K562 (cell line): ENCODE results near the gene SLC2A4RG. TPM values are rescaled to one million over a fixed set of nuclear protein-coding genes. Genes with fewer than 3 reads are reported as not detected.

ENCODE experiments used
- AFF1 ChIP-seq, 2 experiments: fragments of 450-650 bp; IDR thresholded peaks; 2 replicates each; pipeline ENCODE4 v1.6.1; 2018; ENCODE audit warnings: mild to moderate bottlenecking in 2 of 2, low read depth in 1 of 2; ENCODE audit not compliant: partially characterized antibody in 2 of 2
- CUX1 ChIP-seq: fragments of 200-800 bp; sonication (Bioruptor generic); IDR thresholded peaks from 2 replicates; pipeline ENCODE4 v1.6.1; 2016; ENCODE audit warnings: missing genetic modification characterization, missing compliant biosample characterization
- MEF2A ChIP-seq: IDR thresholded peaks from 2 replicates; pipeline ENCODE4 v1.6.1; 2011; ENCODE audit warnings: low read depth, mild to moderate bottlenecking, low read length, moderate library complexity; ENCODE audit not compliant: control insufficient read depth
- MLLT1 ChIP-seq, 2 experiments: fragments of 450-650 bp; IDR thresholded peaks; 2 replicates each; pipeline ENCODE4 v1.6.1; 2016
- NCOR1 ChIP-seq: fragments of 450-650 bp; IDR thresholded peaks from 2 replicates; pipeline ENCODE4 v1.6.1; 2016; ENCODE audit warnings: mild to moderate bottlenecking, moderate library complexity
- RNF2 ChIP-seq: sonication (generic); IDR thresholded peaks from 2 replicates; pipeline ENCODE4 v1.6.1; 2016
- ZBTB43 ChIP-seq: sonication (generic); formaldehyde crosslinking; IDR thresholded peaks from 2 replicates; pipeline ENCODE4 v1.8.0; 2023; ENCODE audit warnings: mild to moderate bottlenecking, missing genetic modification reagents
- ZNF121 ChIP-seq: sonication (generic); formaldehyde crosslinking; conservative IDR thresholded peaks from 2 replicates; pipeline ENCODE4 v1.8.0; 2022; ENCODE audit warnings: missing genetic modification reagents
- ZNF143 ChIP-seq: sonication (generic); formaldehyde crosslinking; IDR thresholded peaks from 2 replicates; pipeline ENCODE4 v1.9.0; 2022; ENCODE audit warnings: mild to moderate bottlenecking, missing genetic modification reagents
- ZNF274 ChIP-seq: IDR thresholded peaks from 2 replicates; pipeline ENCODE4 v1.6.1; 2011; ENCODE audit warnings: low read depth, mild to moderate bottlenecking, low read length, moderate library complexity, borderline replicate concordance
- ZNF785 ChIP-seq: fragments of 250-450 bp; sonication (Bioruptor Pico); IDR thresholded peaks from 2 replicates; pipeline ENCODE4 v1.4.0; 2020; ENCODE audit warnings: mild to moderate bottlenecking
- polyA plus RNA-seq, 8 experiments: library from polyadenylated mRNA; depleted of rRNA in 4 of 8; stranded (reverse) in 5 of 8; unstranded in 3 of 8; fragments of >200 nt; fragmentation: Nextera tagmentation in 2 of 8; fragmentation: Illumina TruSeq in 1 of 8; extraction: Ambion mirVana in 2 of 8; extraction: Trizol in 1 of 8; gene quantifications; 2 replicates each; pipeline versions ENCODE4 v1.2.1 to v1.2.3, GENCODE V29; 2011 to 2014; ENCODE audit warnings: inconsistent platforms in 1 of 8, missing spikeins in 1 of 8
- total RNA-seq, 7 experiments: library from RNA; depleted of rRNA in 6 of 7; stranded (reverse); fragments of >200 nt in 6 of 7; fragmentation: Illumina TruSeq in 2 of 7; extraction: Trizol in 2 of 7; gene quantifications; 2 replicates each; pipeline versions ENCODE4 v1.2.1 to v1.2.3, GENCODE V29; 2011 to 2021; ENCODE audit warnings: low replicate concordance in 1 of 7

The SLC2A4RG gene
- total and polyA plus RNA-seq, 9 of the 15 experiments (the other 6 are each of a cell fraction or from before 2014, with no cell fraction given): 0.34 to 97.3 (median 26.5) TPM

DNA sequence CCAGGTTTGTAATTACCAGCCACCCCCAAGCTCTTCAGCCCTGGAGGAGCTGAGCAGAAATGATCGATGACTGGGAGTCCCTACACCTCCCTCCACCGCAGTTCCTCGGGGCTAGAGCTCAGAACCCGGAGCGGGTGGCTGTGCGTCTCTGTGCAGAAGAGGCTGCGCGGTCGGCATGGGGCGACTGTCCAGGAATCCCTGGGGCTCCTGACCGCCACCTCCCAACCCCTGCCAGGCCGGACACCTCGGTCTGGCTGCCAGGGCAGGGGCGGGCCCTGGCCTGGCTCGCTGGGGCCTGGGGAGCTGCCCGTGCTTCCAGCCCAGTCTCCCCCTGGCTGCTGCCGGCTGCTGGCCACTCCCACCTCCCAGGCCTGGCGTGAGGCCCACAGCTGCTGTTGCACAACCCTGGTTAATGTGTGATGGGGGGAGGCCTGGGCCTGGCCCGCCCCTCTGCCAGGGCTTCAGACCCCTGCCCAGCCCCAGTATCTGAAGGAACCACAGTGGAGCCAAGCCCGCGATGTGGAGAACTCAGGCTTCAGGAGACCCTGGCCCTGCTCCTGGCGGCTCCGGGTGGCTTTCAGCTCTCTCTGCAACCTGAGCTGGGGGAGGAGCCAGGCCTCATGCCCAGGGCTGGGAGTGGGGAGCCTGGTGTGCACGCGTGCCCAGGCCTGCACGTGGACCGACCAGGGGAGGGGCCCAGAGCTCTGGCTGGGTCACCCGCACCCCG, 1.2 kb downstream of the SLC2A4RG start (continued):
- TF ChIP-seq AFF1 (IDR thresholded peaks at IDR 0.05; ENCODE audit: low read depth in 1 of 2, partially characterized antibody in 2 of 2) (no peak), MLLT1 (IDR thresholded peaks at IDR 0.05) (no peak), ZNF143 (CRISPR knock-in tag) (no peak), ZNF274 (no peak), CUX1 (CRISPR knock-in tag) (no peak), ZBTB43 (CRISPR knock-in tag) (no peak), RNF2 (0 out of 2 replicates have a peak, but pooled peaks have one; percentile 22), ZNF121 (no peak), MEF2A (no peak), ZNF785 (no peak), NCOR1 (no peak)
